Measurements from ENCODE around the gene RXFP4. TPM values are rescaled to one million over a fixed set of nuclear protein-coding genes. Genes with fewer than 3 reads are reported as not detected.
"Not testable (repeated sequence)": the region's sequence is repeated elsewhere in the genome, so short reads cannot be mapped to it uniquely, and the experiment has no call there.

Gene RXFP4
- total RNA-seq, 1 donor = not detected

GRCh38 chr1:155929057-155929456, 12.4 kb upstream of the RXFP4 start:
- no peak for DNase-seq (ENCODE audit: low read depth in 2 of 3, low spot score in 2 of 3)

DNA sequence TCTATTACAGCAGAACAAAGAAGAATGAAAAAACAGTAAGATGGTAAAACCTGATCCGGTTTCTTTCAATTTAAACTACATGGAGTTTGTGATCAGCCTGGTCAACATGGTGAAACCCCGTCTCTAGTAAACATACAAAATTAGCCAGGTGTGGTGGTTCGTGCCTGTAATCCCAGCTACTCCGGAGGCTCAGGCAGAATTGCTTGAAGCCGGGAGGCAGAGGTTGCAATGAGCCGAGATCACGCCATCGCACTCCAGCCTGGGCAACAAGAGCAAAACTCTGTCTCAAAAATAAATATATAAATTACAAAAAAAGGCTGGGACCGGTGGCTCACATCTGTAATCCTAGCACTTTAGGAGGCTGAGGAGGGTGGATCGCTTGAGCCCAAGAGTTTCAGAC, 10.7 kb upstream of the RXFP4 start:
- not testable (repeated sequence) for DNase-seq (ENCODE audit: low read depth in 2 of 3, low spot score in 2 of 3)

DNA sequence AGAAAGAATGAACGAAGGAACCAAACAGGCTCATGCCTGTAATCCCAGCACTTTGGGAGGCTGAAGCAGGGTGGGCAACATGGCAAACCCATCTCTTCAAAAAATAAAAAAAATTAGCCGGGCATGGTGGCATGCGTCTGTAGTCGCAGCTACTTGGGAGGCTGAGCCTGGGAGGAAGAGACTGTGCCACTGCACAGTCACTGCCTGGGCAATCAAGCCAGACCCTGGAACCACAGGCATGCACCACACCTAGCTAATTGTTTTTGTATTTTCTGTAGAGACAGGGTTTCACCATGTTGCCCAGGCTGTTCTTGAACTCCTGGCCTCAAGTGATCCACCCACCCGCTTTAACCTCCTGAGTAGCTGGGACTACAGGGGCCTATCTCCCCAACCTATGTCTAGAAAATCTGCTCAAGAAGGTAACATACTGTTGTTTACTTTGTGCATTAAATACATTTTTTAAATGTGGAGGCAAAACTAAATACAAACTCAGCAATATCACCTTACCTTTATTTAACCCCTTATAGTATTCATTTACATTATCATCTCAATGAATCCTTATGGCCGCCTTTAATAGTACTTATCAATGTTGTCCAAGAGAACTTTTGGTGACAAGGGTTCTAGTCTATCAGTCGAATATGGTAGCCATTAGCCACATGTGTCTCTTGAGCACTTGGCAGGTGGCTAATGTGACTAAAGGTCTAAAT, 10.0 kb upstream of the RXFP4 start:
- DNase-seq (ENCODE audit: low read depth in 2 of 3, low spot score in 2 of 3) = no peak

DNA sequence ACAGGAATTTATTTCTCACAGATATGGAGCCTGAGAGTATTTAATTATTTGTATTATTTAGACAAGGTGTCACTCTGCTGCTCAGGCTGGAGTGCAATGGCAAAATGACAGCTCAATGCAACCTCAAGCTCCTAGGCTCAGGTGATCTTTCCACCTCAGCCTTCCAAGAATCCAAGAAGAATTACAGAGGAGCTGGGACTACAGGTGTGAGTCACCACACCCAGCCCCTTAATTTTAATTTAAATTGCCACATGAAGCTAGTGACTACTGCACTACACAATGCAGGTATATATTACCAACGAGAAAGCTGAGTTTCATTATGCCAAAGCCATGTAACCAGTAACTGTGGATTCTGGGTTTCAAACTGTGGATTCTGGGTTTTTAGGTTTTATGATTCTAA, 9.4 kb upstream of the RXFP4 start:
- no peak for DNase-seq (ENCODE audit: low read depth in 2 of 3, low spot score in 2 of 3)

DNA sequence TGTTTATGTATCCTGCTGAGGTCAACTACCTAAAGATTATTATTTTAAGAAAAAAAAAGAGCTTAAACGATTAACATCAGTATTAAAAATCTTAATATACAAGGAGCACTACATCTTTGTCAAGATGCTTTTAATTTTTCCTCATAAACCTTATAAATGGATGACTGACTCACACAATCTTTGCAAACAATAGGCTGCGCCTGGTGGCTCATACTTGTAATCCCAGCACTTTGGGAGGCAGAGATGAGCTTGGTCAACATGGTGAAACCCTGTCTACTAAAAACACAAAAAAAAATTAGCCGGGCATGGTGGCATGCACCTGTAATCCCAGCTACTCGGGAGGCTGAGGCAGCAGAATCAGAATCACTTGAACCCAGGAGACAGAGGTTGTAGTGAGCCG, 9.0 kb upstream of the RXFP4 start:
- DNase-seq (ENCODE audit: low read depth in 2 of 3, low spot score in 2 of 3) = no peak

DNA sequence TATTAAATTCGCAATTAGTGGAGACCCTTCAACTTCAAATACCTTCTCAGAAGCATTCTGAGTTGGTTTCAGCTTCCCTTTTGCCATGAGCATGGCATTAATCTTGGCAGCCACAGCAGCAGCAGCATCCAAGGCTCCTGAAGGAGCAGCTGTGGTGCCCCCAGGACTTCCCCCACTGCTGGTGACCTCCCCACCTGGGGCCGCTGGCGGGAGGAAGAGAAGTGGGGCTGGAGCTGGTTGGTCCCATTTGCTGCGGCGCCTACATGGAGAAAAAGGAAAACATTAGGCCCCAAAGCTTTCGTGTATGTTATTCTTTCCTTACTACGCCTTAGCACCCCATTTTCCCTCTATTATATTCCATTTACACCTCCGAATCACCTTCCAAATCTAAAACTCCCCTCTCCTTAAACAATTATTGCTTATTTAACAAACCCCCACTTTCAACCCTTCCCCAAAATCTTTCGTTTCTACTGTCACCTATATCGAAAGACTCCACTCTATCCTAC, 7.8 kb upstream of the RXFP4 start:
- DNase-seq (ENCODE audit: low read depth in 2 of 3, low spot score in 2 of 3) = no peak

DNA sequence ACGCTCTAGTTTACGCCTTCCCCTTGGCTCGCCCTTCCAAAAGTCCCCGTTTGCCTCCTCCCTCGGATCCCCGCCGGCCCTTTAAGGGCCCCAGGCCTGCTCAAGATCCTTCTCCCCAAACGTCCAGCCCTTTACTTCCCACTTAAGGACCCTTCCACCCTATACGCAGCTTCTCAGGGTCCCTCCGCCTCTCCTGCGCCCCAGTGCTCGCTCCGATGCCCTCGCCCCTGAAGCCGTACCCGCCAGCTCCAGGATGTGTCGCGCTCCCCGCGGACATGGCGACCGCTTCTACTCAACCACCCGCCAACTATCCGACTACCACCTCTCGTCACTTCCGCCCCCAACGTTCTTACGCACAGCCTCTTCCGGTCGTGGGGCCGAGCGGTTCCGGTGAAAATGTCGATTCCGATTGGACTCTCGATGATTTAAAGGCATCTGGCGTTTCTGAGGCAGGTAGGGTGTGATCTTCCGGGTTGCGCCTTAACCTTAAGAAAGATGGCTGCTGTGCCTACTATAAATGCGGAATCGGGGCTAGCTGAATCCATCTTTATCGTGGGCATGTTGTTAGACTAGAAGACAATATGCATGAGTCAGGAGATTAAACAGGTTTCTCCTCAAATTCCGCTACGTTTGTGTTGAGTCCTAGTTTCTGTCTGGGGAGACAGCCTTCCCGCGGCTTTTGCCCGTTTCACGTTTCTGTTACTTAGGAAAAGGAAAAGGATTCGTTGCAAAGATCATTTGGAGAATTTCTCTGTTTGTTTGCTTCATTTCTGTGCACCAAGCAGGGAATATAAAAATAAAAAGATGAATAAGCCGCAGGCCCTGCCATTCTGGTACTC, 7.1 kb upstream of the RXFP4 start, which contains the start of gene KHDC4:
Gene KHDC4, minus strand, starts transcription at position 317 of the 839 bp plus-strand sequence. Its CDS starts 40 bp downstream, at position 277.
- DNase-seq (ENCODE audit: low read depth in 2 of 3, low spot score in 2 of 3) = peak; percentile 91 to 100 (median 98)

DNA sequence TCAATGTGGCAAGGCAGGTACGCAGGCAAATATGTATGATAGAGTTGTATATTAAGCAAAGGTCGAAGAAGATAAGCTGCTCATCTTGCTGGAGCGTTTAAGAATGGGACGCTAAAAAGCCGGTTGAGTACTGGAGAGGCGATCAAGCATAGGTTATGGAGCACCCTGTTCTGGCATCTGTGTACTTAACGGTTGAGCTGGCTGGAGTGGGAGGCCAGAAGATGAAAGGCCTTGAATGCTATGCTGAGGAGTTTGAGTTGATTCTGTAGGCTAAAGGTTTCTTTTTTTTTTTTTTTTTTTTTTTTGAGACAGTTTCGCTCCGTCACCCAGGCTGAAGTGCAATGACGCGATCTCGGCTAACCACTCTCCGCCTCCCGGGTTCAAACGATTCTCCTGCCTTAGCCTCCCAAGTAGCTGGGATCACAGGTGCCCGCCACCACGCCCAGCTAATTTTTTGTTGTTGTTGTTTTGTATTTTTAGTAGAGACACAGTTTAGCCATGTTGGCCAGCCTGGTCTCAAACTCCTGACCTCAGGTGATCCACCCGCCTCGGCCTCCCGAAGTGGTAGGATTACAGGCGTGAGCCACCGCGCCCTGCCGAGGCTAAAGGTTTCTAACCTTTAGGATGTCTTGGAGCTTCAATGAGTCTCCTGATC, 6.4 kb upstream of the RXFP4 start:
- DNase-seq (ENCODE audit: low read depth in 2 of 3, low spot score in 2 of 3) = no peak

GRCh38 chr1:155938220-155938627, 3.2 kb upstream of the RXFP4 start:
- DNase-seq (ENCODE audit: low read depth in 2 of 3, low spot score in 2 of 3) = peak in 2 of 3 donors; percentile 64 to 79

- DNase-seq (ENCODE audit: low read depth in 2 of 3, low spot score in 2 of 3) = no peak
These were observed 901 bp upstream of the RXFP4 start for GRCh38 chr1:155940482-155940992.

GRCh38 chr1:155941845-155942531, 550 bp downstream of the RXFP4 start:
- DNase-seq (ENCODE audit: low read depth in 2 of 3, low spot score in 2 of 3) = no peak

GRCh38 chr1:155942578-155943141, 1.2 kb downstream of the RXFP4 start:
- DNase-seq (ENCODE audit: low read depth in 2 of 3, low spot score in 2 of 3) = no peak

DNA sequence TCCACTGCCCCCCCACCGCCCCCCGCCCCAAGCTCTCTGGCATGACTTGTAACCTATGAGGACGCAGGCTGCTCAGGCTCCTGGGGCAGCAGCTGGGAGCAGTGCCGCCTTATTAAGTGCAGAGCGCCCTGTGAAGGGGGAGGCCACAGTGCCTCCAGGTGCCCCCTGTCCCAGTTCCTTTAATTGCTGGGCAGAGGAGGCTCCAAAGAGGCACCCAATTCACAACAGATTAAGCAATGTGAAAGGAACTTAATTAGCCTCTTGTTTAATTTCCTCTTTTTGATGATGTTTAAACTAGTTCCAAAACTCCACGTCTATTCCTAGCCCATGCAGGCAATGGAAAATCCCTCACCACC, 3.0 kb downstream of the RXFP4 start:
- DNase-seq (ENCODE audit: low read depth in 2 of 3, low spot score in 2 of 3) = no peak

GRCh38 chr1:155946633-155947219, 5.3 kb downstream of the RXFP4 start:
- no peak for DNase-seq (ENCODE audit: low read depth in 2 of 3, low spot score in 2 of 3)

DNA sequence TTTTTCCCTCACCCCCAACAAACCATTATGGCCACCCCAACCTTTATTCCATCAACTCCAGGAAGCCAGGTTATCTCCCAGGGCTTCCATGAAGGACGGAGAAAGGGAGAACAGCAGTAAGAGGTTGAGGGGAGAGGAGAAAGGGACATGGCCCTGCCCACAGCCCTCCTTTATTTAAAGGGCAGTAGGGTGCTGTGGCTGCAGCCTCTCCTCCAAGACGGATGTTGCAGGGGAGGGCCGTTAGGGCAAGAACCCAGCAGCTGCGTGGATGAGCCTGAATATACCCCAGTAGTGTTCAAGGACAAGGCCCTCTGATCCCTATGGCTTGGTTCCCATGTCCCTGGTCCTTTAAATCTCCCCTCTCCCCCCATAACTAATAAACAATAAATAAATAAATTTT, 5.9 kb downstream of the RXFP4 start:
- DNase-seq (ENCODE audit: low read depth in 2 of 3, low spot score in 2 of 3) = no peak

- no peak for DNase-seq (ENCODE audit: low read depth in 2 of 3, low spot score in 2 of 3)
These were observed 6.3 kb downstream of the RXFP4 start for GRCh38 chr1:155947741-155948140.

DNA sequence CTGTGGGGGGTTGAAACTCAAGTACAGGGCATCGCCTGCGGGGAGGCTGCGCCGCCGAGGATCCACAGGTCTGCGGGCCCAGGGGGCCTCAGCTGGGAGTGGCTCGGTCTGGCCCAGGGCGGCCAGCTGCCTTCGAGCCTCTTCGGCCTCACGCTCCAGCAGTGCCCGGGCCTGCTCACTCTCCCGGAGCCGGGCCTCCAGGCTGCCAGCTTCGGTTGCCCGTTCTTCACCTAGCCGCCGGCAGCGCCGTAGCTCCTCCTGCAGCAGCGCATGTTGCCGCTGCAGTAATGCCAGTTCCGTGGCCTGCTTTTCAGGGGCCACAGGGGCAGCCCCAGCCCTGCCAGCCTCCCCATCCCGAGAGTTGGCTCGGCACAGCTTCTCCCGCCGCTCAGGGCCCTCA, 9.4 kb downstream of the RXFP4 start:
- DNase-seq (ENCODE audit: low read depth in 2 of 3, low spot score in 2 of 3) = no peak

- DNase-seq (ENCODE audit: low read depth in 2 of 3, low spot score in 2 of 3) = no peak
These were observed 10.5 kb downstream of the RXFP4 start for GRCh38 chr1:155951753-155952504.

- no peak for DNase-seq (ENCODE audit: low read depth in 2 of 3, low spot score in 2 of 3)
These were observed 11.1 kb downstream of the RXFP4 start for GRCh38 chr1:155952505-155952890.
